NCI-H82 treated with DMSO at 0.1 percent for 48 hours (cell line): ENCODE results near the gene COX8A.

Source experiments
- DNase-seq: peaks from one replicate; lab custom pipeline; 2025; ENCODE audit not compliant: unreplicated experiment; lab: John Stamatoyannopoulos, UW

The COX8A gene

DNA sequence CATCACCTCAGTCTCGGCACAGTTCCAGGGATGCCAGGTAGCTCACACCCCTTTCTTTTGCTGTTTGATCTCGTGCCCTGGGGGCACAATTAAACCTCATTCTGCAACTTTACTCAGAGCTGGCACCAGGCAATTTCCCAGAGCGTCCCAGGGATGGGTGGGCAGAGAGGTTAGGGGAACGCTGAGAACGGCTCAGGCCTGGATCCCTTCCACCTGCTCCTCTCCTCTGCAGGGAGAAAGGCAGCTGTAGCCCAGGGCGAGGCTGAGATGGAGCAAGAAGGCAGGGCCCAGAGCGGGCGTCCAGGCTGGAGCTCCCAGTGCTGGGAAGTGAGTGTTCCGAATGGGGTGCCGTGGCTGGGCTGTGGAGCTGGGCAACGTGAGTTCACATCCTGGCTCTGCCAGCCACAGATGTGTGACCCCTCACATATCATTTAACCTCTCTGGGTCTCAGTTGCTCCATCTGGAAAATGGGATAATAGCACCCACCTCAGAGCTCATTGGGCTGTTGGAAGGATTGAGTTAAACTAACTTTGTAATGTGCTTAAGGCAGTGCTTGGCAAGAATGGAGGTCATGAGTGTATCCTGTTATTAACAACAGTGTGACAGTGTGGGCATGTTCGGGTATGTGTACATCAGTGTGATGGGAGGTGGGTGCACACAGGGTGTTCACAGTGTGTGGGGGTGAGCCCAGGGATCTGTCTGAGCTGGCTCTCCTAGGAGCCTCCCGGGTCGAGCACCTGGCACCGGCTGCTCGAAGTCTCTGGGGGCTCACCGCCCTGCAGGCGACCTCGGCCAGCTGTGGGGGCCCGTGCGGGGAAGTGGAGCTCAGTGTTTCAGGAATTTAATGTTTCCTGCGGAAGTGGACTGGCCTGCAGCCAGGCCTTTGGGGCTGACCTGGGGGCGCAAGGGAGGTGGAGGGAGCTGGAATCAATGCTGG, 27.3 kb downstream of the COX8A start:
- DNase-seq, result no peak

DNA sequence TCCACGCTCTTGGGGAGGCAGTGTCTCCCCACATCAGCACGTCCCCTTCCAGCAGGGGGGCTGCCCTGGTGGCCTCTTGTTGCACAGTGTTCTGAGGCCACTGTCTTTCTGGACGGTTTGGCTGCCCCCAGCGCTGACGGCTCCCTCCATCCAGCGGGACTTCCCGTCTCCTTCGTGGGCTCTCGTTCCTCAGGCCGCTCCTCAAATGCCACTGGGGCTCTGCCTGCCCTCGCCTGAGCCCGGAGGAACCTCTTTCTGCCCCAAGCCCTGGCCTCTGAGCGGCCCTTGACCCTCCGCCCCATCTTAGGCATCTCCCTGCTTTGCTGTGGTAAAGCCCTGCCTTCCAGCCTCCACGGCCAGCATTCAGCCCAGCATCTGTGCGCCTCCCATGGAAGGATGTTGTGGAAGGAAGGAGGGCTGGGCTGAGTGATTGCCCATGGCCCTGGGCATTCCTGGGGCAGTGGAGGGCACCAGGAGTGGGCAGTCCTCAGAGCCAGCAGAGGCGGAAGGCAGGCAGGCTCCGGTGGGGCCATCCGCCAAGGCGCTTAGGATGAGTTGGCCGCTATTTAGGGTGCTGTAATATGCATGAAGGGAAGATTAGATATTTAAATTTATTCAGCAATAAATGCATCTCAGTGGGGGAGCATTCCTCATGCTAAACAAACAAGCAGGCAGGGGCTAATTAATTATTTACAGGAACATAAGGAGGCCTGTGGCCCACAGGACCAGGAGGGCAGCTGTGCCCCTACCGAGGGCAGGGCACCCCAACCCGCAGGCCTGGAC, 29.6 kb downstream of the COX8A start:
- DNase-seq, result no peak

DNA sequence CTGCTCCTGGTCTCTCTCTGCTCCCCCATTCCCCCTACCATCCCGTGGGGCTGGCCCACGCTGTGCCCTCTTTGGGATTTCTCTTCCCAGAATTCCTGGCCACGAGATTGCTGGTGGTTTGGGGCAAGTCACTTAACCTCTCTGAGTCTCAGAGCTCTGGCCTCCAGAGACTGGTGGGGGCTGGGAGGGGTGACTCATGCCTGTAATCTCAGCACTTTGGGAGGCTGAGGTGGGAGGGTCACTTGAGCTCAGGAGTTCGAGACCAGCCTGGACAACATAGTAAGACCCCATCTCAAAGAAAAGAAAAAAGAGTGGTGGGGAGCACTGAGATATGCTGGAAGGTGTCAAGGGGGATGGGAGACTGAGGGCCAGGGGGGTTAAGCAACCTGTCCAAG, 30.2 kb downstream of the COX8A start:
- DNase-seq, result no peak

DNA sequence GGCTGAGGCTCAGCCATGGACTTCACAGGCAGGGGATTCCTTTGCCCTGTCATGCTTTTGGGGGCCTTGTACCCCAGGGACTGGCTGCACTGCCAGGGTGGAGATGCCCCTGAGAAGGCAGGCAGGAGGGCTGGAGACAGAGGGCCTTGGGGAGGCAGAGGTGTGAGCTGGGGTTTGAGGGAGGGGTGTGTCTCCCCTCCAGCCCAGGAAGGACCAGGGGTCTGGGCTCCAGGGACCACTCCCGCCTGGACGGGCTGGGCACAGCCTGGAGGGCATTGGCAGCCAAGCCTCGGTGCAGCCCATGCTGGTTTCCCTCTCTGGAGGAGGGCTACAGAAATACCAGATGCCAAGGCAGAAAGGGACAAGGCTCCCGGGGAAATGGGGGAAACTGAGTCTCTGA, 31.3 kb downstream of the COX8A start:
- no peak for DNase-seq

DNA sequence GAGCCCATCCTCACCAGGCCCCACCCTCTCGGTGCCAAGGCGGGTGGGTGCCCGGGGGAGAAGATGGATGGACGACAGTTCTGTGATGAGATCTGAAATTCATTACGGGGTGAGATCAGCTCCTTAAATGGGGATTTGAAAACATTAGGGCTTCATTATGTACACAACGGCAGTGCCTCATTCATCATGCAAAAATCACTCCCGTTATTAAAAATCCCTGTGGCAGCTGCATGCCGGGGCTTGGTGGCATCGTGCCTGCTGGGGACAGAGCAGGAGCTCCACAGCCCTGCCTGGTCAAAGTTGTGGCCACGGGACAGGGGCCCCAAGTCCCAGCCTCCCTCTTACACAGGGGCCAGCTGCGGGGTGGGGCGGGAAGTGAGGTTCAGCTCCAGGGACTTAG, 32.0 kb downstream of the COX8A start:
- DNase-seq, result no peak

DNA sequence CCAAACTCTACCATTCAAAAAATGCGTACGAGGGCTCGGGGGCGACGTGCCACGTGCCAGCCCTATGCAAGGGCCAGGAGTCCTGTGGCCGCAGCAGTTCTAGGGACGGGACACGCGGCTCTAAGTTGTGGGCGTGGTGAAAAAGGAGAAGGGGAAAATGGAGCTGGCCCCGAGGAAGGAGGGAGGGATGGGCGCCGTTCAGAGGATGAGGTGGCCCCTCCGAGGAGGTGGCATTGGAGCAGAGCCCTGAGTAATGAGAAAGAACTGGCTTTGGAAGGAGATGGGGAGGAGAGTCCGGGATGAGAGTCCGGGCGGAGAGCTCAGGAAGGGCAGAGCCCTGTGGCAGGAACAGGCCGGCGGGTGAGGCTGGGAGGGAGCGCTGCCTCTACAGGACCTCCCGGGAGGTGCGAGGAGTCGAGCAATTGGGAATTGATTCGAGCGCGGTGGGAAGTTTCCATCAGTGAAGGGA, 32.8 kb downstream of the COX8A start:
- no peak for DNase-seq

DNA sequence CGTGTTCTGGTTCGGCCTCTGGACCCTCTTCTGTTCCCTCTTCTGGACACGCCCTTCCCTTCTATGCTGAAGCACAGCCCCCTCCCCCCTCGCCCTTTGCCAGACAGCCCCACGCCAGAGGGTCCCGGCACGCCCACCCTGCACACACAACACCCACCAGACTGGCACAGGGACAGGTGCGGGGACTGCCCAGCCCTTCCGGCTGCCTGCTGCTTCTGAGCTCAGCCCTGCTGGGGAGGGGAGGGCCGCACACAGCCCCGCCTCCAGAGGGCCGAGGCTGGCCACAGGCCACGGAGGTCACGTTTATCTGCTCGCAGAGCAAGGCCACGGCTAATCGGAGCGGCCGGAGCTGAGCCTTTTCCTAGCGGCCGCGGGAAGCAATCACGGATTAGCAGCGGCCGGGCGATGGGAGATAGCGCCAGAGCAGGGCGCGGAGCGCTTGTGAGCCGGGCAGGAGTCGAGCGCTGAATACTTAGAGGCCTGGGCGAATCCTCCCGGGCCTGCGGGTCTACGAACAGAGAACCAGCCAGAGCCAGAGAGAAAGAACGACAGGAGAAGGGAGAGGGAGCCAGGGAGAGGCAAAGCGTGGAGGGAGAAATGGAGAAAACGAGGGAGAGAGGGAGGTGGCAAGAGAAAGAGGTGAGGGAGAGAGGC, 33.3 kb downstream of the COX8A start:
- DNase-seq, result no peak

DNA sequence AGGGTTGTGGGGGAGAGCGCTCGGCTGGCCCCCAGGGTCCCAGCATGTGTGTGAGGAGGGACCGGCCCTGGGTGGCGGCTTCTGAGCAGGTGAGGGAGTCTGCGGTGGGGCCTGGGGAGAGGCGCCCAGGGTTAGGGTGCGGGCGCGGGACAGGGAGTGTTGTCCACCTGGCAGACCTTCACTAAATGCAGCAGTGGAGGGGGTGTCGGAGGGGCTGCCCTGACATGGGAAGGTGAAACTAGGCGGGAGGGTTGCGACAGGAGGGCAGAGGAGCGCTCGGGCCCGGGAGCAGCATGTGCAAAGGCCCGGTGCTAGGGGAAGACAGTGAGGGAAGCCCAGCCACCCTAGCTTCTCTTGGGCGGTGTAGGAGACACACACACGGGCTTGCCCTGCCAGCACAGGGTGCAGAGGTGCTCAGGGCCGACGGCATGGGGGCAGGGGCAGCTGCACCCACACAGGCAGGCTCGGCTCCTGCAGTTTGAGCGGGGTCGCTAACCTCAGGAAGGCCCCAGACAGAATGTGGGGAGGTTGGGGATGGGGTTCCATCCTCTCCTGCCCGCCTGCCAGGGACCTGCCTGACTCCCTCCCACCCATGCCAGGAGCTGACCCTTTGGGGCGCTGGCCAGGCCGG, 34.0 kb downstream of the COX8A start:
- no peak for DNase-seq

DNA sequence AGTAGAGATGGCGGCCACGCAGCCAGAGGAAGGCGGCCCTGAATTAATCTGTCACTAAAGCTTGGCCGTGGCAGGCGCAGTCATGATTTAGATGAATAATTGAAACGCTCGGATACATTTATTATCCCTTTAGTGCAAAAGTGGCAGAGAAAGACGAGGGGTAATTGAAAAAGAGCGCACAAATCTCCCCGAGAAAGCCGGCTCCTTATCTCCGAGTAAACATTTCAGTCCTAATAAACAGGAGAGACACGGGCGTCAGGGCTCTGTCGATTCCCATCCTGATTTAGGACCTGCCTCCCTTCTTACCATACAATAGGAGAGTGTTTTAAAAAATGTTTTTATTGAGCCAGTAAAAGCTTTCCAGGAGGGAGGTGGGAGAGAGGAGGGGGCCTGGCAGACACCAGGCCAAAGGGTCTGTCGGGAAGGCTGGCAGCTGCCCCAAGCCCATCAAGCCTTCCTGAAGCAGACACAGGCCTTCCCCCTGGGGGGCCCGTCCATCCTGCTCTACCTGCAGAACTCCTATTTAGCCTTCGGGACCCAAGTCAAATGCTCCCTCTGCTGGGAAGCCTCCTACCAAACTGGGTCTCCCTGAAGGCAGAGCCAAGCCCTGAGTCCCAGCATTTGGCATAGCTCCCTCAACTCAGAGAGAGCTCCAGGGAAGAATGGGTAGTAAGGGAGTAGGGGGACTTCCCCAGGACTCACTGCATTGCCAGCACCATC, 34.7 kb downstream of the COX8A start:
- no peak for DNase-seq

DNA sequence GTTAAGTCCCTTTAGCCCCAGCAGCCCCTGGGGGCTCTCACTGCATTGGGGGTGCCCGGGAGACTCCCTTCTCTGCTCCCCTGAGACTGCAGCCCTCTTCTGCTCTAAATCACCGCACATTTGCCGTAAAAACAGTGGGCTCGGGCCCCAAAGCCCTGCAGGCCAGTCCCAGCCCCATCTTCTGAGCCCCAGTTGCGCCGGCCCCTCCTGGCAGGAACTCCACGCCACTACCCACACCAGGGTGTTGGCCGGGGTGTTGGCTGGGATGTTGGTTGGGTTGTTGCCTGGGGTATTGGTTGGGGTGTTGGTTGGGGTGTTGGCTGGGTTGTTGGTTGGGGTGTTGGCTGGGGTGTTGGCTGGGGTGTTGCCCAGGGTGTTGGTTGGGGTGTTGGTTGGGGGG, 35.3 kb downstream of the COX8A start:
- no peak for DNase-seq

DNA sequence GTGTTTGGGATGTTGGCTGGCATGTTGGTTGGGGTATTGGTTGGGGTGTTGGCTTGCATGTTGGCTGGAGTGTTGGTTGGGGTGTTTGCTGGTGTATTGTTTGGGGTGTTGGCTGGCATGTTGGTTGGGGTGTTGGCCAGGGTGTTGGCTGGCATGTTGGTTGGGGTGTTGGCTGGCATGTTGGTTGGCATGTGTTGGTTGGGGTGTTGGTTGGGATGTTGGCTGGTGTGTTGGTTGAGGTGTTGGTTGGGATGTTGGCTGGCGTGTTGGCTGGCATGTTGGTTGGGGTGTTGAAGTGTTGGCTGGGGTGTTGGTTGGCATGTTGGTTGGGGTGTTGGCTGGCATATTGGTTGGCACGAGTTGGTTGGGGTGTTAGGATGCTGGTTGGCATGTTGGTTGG, 36.4 kb downstream of the COX8A start:
- DNase-seq, result no peak

DNA sequence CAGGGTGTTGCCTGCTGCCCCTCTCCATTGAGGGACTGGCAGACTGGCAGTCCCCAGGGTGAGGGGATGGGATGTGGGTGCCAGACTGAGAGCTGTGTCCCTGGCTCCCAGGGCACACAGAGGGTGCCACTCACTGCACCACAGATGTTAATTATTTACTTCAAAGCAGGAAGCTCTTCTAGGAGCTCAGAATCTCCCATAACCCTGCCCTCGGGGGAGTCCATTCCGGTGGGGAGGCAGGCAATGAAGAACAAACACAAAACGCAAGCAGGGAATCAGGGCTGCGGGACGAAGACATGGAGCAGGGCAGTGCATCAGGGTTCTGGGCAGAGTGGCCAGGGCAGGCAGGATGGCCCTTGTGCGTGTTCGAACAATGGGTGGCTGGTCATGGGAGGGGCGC, 37.0 kb downstream of the COX8A start:
- no peak for DNase-seq

DNA sequence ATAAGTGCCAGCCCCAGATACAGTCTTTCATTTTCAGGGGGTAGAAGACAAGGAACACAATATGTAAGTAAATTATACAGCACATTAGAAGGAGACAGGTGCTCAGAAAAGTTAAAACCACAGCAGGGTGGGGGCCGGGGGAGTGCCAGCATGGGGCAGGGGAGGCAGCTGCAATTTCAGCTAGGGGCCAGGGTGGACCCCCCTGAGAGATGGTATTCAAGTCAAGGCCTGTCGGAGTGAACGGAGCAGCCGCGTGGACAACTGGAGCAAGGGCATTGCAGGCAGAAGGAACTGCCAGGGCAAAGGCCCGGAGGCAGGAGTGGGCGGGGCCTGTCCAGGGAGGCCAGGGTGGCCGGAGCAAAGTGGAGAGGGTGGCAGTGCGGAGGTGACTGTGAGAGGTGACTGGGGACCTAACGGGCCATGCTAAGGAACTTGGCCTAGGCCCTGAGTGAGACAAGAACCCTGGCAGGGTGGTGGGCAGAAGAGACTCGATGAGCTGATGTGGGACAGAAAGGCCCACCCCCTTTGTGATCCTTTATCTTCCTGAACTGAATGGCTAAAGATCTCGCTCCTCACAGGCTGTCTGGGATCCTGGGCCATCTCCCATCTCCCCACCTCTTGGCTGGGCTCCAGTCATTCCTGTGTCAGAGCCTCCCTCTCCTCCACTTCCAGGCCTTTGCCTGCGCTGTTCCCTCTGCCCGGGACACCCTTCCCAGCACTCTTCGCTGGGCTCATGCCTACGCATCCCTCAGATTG, 38.9 kb downstream of the COX8A start:
- DNase-seq, result no peak

DNA sequence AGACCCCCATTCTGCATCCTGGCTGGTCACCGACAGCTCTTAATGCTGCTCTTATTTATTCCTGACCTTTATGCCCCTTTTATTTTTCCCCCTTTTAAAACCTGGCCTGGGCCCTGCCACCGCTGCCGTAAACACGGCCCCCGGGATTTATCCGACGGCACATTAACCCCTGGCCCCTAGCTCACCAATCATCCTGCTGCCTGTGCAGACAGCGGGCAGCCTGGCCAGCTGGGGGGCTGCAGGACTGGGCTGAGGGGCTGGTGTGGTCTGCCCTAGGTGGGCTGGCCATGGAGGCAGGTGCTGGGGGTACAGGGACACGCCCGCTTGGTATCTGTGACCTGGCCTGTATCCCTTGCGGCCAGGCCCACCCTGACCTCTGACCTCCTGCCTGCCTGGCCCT, 39.9 kb downstream of the COX8A start:
- DNase-seq, result no peak

DNA sequence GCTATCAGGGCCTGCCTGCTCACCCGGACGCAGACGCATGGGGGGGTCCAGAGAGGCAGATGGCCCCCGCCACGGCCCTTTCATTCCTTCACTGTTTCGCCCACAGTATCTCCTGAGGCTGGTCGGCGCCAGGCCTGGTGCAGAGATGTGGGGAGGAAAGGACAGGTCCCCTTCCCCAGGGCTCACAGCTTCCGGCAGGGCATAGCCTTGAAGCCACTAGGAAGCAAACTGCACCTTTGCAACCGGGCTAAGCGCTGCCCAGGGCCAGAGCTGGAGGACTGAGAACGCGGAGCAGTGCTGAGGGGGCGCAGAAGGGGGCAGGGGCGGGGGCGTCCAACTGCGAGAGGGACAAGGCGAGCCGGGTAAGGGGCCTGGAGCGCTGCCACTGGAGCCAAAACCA, 41.1 kb downstream of the COX8A start:
- DNase-seq, result no peak

DNA sequence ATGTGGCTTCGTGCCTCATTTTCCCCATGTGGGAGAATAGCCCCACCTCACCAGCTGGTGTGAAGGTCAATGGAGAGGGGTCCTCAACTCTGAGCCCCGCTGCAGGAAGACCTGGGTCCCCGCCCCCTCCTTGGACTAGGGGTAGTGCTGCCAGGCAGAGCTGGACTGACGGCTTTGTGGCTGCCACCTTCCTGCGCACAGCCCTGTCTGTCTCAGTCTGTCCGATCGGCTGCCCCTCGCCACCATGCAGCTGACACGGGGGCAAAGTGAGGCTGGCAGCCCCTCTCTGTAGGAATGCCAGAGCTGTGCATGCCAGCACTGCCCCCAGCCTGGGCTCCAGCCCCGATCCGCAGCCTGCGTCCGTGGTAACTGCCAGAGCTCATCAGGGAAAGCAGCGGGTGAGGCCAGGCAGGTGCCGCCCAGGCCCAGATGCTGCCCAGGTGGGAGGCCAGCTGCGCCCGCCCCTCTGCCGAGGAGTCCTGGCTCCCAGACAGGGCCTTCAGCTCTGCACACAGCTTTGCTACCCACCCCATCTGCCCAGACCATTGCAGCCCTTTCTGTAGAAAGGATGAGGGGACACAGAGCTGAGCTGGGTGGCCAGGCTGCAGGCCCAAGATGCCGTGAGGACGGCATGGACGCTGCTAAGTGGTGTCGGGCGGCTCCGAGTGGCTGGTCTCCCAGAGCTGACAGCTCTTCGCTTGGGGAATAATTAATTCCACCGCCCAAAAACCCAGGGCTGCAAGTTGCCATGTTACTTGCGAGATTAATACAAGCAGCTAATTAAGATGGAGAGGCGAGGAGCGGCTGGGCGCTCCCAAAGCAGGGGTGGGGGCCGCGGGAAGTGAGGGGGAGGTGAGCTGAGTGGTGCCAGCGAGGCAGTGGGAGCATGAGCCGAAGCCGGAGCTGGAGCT, 41.8 kb downstream of the COX8A start:
- no peak for DNase-seq

DNA sequence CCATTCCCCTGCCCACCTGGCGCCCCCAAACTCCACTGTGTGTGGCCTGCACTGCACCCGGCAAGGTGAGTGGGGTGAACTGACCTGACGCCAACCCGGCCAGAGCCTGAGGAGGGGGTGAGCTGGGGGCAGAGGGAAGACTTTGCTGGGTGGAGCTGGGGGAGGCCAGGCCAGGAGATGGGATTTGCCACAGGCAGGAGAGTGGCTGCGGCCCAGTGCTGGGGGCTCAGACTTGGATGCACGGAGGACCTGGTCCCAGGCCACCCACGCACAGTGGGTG, 43.5 kb downstream of the COX8A start:
- DNase-seq, result no peak

DNA sequence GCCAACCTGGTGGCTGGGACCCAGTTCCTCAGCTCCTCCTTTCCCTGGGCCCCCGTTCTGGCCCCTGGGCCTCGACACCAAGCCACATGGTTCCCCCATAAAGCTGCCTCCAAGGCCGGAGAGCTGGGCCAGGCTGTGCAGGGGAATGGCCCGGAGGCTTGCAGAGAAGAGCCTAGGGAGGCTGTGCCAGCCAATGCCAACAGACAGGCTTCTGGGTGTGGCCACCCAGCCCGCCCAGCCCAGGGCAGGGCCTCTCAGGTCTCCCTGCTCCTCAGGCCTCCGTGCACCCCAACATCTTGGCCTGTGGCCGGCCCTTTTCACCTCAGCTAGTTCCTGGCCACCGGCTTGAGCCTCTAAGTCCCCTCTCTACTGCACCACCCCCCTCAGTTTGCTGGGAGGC, 43.9 kb downstream of the COX8A start:
- no peak for DNase-seq
